VCaP (cell line): Measurements from ENCODE around the gene STAG3.
"Not testable (repeated sequence)": the region's sequence is repeated elsewhere in the genome, so short reads cannot be mapped to it uniquely, and the experiment has no call there.

Experiments
- H3K27ac ChIP-seq: fragments of 450-650 bp; 2 replicates; pipeline ENCODE4 v1.5.1; 2017
- CTCF ChIP-seq: fragments of 450-650 bp; conservative IDR thresholded peaks from 2 replicates; pipeline ENCODE4 v1.5.1; 2017; ENCODE audit warnings: mild to moderate bottlenecking, moderate library complexity

STAG3 gene

GRCh38 chr7:100192969-100193368, 15.3 kb downstream of the STAG3 start:
- TF ChIP-seq CTCF = no peak
- no peak overlapping the region for H3K27ac ChIP-seq

GRCh38 chr7:100195222-100195621, 17.5 kb downstream of the STAG3 start:
- no peak for TF ChIP-seq CTCF
- H3K27ac ChIP-seq = no peak overlapping the region

- not testable (repeated sequence) for H3K27ac ChIP-seq
Observed at GRCh38 chr7:100195901-100196322, 18.2 kb downstream of the STAG3 start.

GRCh38 chr7:100198266-100198665, 20.5 kb downstream of the STAG3 start:
- no peak overlapping the region for H3K27ac ChIP-seq
- no peak for TF ChIP-seq CTCF

GRCh38 chr7:100200693-100201092, 23.0 kb downstream of the STAG3 start:
- no peak for TF ChIP-seq CTCF
- no peak overlapping the region for H3K27ac ChIP-seq

GRCh38 chr7:100204454-100204853, 26.7 kb downstream of the STAG3 start:
- no peak for TF ChIP-seq CTCF

GRCh38 chr7:100208911-100209408, 31.2 kb downstream of the STAG3 start:
- no peak overlapping the region for H3K27ac ChIP-seq
- no peak for TF ChIP-seq CTCF

More at GRCh38 chr7:100204454-100204853, 26.7 kb downstream of the STAG3 start:
- H3K27ac ChIP-seq = no peak overlapping the region

GRCh38 chr7:100209493-100209892, 31.8 kb downstream of the STAG3 start:
- no peak overlapping the region for H3K27ac ChIP-seq

More at GRCh38 chr7:100209493-100209892, 31.8 kb downstream of the STAG3 start:
- TF ChIP-seq CTCF = no peak
